ENCODE data around the gene EDDM13. TPM values are rescaled to one million over a fixed set of nuclear protein-coding genes. Genes with fewer than 3 reads are reported as not detected.

Gene EDDM13
- total and polyA plus RNA-seq, 2 of the 8 experiments (the other 6 are each of a cell fraction or from before 2014, with no cell fraction given): not detected

- TF ChIP-seq CHD7 (IDR thresholded peaks at IDR 0.05; ENCODE audit: insufficient replicate concordance, low read length): no peak
- no peak for TF ChIP-seq HDAC6 (IDR thresholded peaks at IDR 0.05; ENCODE audit: low read depth, low read length)
- no peak for TF ChIP-seq SIRT6 (IDR thresholded peaks at IDR 0.05; ENCODE audit: low read length)
These were observed 84.4 kb downstream of the EDDM13 start (continued) for GRCh38 chr19:56356944-56357343.
